Ascending aorta (tissue), 2 donors: ENCODE results near the gene PINK1. TPM values are rescaled to one million over a fixed set of nuclear protein-coding genes. Genes with fewer than 3 reads are reported as not detected.

Source experiments
- DNase-seq, 2 donors: peaks; one replicate each; pipeline ENCODE4 v3.0.0-alpha.2; 2019; ENCODE audit warnings: low spot score in 2 of 2
- H3K27ac ChIP-seq, 2 donors: fragments of 200-600 bp; sonication (generic); one replicate each; pipeline ENCODE4 v1.5.1; 2016 to 2017; ENCODE audit warnings: mild to moderate bottlenecking in 1 of 2
- H3K27me3 ChIP-seq: fragments of 200-600 bp; sonication (generic); one replicate; pipeline ENCODE4 v1.5.1; 2017
- H3K36me3 ChIP-seq, 2 donors: fragments of 200-600 bp; sonication (generic); one replicate each; pipeline ENCODE4 v1.5.1; 2016
- H3K4me1 ChIP-seq, 2 donors: fragments of 200-600 bp; sonication (generic); one replicate each; pipeline ENCODE4 v1.5.1; 2016 to 2017; ENCODE audit warnings: mild to moderate bottlenecking in 1 of 2
- H3K4me3 ChIP-seq, 2 donors: fragments of 200-600 bp; sonication (generic); one replicate each; pipeline ENCODE4 v1.5.1; 2016 to 2017; ENCODE audit warnings: mild to moderate bottlenecking in 1 of 2
- H3K9me3 ChIP-seq, 2 donors: fragments of 200-600 bp; sonication (generic); one replicate each; pipeline ENCODE4 v1.5.1; 2016
- intact Hi-C: fragments of 100-400 bp; cut with DNase I; formaldehyde crosslinking; loops from one replicate; pipeline ENCODE4 v1.15.1; 2023
- total RNA-seq: library from RNA; depleted of rRNA; stranded (reverse); fragments of >200 nt; gene quantifications from one replicate; pipeline ENCODE4 v1.1.0, GENCODE V29; 2016
- TF ChIP-seq, protein P1 (sequence below), 3 experiments: fragments of 200-600 bp in 2 of 3; fragments of 450-650 bp in 1 of 3; sonication (generic) in 2 of 3; IDR thresholded peaks; one replicate each; pipeline ENCODE4 v1.5.1; 2016 to 2019; ENCODE audit warnings: antibody characterized with exemption in 3 of 3, mild to moderate bottlenecking in 1 of 3, moderate library complexity in 1 of 3

PINK1 gene
- total RNA-seq, 1 donor from 2014 or later: 113 TPM

DNA sequence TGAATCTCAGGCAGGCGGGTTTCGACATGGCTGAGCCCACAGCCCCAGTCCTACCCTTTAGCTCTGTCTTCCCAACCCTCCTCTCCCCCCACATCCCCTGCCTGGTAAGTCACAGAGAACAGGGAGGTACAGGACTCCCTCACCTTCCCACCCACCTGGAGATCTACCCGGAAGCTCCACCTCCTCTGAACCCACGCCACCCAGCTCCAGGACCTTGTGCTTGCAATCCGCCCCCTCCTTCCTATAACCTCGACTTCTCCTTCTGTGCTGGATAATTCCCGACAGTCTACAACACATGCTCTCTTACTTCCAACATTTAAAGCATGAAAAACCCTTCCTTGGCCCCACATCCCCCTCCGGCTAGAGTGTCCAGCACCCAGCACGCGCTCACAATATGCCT, 62.3 kb downstream of the PINK1 start:
- DNase-seq: no peak
- TF ChIP-seq, protein P1, sequence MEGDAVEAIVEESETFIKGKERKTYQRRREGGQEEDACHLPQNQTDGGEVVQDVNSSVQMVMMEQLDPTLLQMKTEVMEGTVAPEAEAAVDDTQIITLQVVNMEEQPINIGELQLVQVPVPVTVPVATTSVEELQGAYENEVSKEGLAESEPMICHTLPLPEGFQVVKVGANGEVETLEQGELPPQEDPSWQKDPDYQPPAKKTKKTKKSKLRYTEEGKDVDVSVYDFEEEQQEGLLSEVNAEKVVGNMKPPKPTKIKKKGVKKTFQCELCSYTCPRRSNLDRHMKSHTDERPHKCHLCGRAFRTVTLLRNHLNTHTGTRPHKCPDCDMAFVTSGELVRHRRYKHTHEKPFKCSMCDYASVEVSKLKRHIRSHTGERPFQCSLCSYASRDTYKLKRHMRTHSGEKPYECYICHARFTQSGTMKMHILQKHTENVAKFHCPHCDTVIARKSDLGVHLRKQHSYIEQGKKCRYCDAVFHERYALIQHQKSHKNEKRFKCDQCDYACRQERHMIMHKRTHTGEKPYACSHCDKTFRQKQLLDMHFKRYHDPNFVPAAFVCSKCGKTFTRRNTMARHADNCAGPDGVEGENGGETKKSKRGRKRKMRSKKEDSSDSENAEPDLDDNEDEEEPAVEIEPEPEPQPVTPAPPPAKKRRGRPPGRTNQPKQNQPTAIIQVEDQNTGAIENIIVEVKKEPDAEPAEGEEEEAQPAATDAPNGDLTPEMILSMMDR (IDR thresholded peaks at IDR 0.05): no peak
- Histone ChIP-seq H3K27me3 (no peaks in the 10 kb centered on the region), H3K4me3 (no peak overlapping the region), H3K9me3 (no peaks in the 10 kb centered on the region), H3K36me3 (no peaks in the 10 kb centered on the region), H3K4me1 (peaks cover 0 to 2% of the 10 kb centered on the region in 2 donors), H3K27ac (no peak overlapping the region)
- intact Hi-C loops: loop anchor here (5.0 to 10.0 kb wide), 2 partner anchors 92 to 299 kb away; partner anchors contain the start of gene HP1BP3

DNA sequence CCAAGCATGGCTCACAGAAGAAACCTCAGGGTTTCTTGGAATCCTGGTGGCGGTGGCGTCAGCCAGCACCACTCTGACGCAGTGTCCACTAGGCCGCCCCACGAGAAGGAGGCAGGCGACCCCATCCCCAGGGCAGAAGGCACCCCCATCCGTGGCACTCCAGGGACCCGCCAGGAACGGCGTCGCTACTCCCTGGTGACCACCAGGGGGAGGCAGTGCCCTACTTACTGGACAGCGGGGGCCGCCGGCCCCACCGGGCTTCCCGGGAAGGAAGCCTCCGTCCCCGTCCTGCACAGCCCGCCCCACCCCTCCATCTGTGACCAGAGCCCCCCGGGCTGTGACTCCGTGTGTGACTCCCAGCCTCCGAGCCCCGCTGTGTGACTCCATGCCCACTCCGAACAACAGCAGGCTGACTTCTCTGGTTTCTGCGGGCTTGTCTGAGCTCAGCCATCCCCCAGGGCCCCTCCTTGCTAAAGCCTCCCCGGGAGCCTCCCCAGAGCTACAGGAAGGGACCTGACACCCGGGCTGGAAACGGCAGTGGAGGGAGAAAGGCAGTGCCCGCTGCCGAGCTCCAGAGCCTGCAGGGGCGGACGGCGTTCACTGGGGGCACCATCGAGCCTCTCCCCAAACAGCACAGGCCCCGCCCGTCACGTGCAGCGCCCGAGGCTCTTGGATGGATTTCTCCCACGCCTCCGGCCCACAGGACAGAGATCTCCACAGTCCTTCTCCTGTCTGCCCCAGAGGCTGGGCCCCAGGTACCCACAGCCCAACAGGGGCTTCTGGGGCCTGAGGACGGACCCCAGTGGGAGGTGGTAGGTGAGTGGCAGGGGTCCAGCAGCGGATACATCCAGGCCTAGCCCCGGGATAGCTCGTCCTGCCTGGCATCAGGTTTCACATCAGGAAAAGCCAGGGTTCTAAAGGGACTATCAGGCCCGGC, 63.4 kb downstream of the PINK1 start:
- no peaks in the 10 kb centered on the region for H3K36me3 ChIP-seq
- peaks cover 0 to 2% of the 10 kb centered on the region in 2 donors for H3K4me1 ChIP-seq
- peak overlapping the region; percentile 74 to 84 for H3K27ac ChIP-seq
- TF ChIP-seq, protein P1 (IDR thresholded peaks at IDR 0.05): peak; percentile 75 to 91 (median 78)
- intact Hi-C loops: loop anchor here (1.0 to 10.0 kb wide), 4 partner anchors 37 to 499 kb away; partner anchors contain the start of gene HP1BP3
- no peaks in the 10 kb centered on the region for H3K9me3 ChIP-seq
- DNase-seq: peak; percentile 46 to 91
- no peaks in the 10 kb centered on the region for H3K27me3 ChIP-seq
- H3K4me3 ChIP-seq: peak overlapping the region; percentile 67 to 76

DNA sequence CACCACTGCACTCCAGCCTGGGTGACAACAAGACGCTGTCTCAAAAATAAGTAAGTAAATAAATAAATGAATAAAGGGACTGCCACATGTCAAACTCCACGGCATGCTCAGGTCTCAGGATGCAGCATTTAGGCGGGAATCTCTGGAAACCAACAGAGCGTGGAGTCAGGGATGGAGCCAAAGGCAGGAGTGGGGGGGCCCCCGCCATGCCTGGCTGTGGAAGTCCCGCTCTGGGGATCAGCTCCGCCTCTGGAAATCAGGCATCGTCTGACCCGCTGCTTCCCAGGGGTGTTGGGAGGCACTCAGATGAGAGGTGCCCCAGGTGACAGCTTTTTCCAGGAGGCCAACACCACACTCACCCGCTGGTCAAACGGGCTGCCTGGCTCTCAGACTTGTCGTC, 64.3 kb downstream of the PINK1 start:
- H3K36me3 ChIP-seq: no peaks in the 10 kb centered on the region
- no peaks in the 10 kb centered on the region for H3K9me3 ChIP-seq
- peaks cover 0 to 2% of the 10 kb centered on the region in 2 donors for H3K4me1 ChIP-seq
- TF ChIP-seq, protein P1 (IDR thresholded peaks at IDR 0.05): no peak
- peak overlapping the region in 1 of 2 donors; percentile 67 for H3K4me3 ChIP-seq
- no peak for DNase-seq
- H3K27me3 ChIP-seq: no peaks in the 10 kb centered on the region
- H3K27ac ChIP-seq: peak overlapping the region in 1 of 2 donors; percentile 74
- intact Hi-C loops: loop anchor here (5.0 to 10.0 kb wide), 2 partner anchors 90 to 297 kb away; partner anchors contain the start of gene HP1BP3

DNA sequence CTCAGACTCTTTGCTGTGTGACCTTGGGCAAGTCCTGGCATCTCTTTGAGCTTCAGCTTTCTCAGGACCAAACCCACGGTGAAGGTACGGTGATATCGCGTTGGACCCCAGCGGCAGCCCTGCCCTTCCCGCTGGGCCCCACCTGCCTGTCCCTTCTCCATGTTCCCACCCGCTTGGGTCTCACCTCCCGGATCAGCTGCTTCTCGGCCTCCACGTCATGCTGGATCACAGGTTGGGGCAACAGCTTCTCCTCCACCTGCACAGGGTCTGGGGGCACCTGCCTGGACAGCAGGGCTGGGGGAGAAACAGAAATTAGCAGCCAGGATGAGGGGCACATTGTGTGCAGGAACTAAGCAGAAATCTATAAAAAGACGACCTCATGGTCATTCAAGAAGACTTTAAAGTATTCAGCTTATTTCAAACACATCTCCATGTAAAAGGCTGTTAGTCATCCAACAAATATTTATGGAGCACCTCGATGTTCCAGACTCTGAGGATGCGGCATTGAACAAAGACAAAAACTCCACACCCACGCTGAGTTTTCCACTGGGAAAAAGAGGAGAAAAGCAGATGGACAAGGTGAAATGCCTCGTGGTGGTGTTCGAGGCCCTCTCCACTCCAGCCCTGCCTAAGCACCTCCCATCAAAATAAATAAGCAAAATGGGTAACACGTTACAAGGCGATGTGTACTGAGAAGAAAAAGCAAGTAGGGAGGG, 65.1 kb downstream of the PINK1 start:
- peaks cover 0 to 2% of the 10 kb centered on the region in 2 donors for H3K4me1 ChIP-seq
- H3K27me3 ChIP-seq: no peaks in the 10 kb centered on the region
- no peak overlapping the region for H3K27ac ChIP-seq
- no peak for DNase-seq
- TF ChIP-seq, protein P1 (IDR thresholded peaks at IDR 0.05): no peak
- H3K4me3 ChIP-seq: no peak overlapping the region
- no peaks in the 10 kb centered on the region for H3K36me3 ChIP-seq
- intact Hi-C loops: loop anchor here (5.0 to 10.0 kb wide), 2 partner anchors 89 to 296 kb away; partner anchors contain the start of gene HP1BP3
- H3K9me3 ChIP-seq: no peaks in the 10 kb centered on the region

DNA sequence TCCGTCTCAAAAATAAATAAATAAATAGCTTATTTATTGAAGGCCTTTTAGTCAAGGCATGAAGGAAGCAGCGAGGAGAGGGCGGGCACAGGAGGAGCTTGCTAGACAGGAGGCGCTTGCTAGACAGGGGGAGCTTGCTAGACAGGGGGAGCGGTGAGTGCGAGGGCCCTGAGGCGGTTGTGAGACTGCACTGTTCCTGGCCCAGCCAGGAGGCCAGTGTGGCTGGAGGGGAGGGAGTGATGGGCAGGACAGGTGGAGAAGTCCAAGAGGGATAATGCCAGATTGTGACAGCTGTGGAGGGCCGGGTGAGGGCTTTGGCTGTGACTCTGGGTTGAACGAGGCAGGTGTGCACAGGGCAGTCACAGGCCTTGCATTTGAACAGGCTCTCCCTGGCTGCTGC, 66.3 kb downstream of the PINK1 start:
- DNase-seq: no peak
- Histone ChIP-seq H3K9me3 (no peaks in the 10 kb centered on the region), H3K27ac (no peak overlapping the region), H3K36me3 (no peaks in the 10 kb centered on the region), H3K4me1 (peaks cover 0 to 2% of the 10 kb centered on the region in 2 donors), H3K27me3 (no peaks in the 10 kb centered on the region), H3K4me3 (no peak overlapping the region)
- TF ChIP-seq, protein P1 (IDR thresholded peaks at IDR 0.05): no peak
- intact Hi-C loops: loop anchor here (5.0 to 10.0 kb wide), 2 partner anchors 88 to 295 kb away; partner anchors contain the start of gene HP1BP3
